Hepatocyte (in vitro differentiated cells): Measurements from ENCODE around the gene ZNF865. TPM values are rescaled to one million over a fixed set of nuclear protein-coding genes. Genes with fewer than 3 reads are reported as not detected.

Experiments used
- DNase-seq: peaks from one replicate; pipeline ENCODE4 v3.0.0-alpha.2; 2016; ENCODE audit warnings: low spot score
- H2AFZ ChIP-seq: fragments of 200-600 bp; sonication (generic); 2 replicates; pipeline ENCODE4 v1.6.0; 2016; ENCODE audit warnings: antibody characterized with exemption, mild to moderate bottlenecking
- H3K27ac ChIP-seq: fragments of 200-600 bp; sonication (generic); 2 replicates; pipeline ENCODE4 v1.5.1; 2016; ENCODE audit warnings: mild to moderate bottlenecking
- H3K27me3 ChIP-seq: fragments of 200-600 bp; sonication (generic); 2 replicates; pipeline ENCODE4 v1.6.1; 2016
- H3K36me3 ChIP-seq: fragments of 200-600 bp; sonication (generic); replicated peaks from 2 replicates; pipeline ENCODE4 v1.5.1; 2016; ENCODE audit warnings: low read depth; ENCODE audit not compliant: insufficient read depth
- H3K4me1 ChIP-seq: fragments of 200-600 bp; sonication (generic); 2 replicates; pipeline ENCODE4 v1.5.1; 2016; ENCODE audit warnings: mild to moderate bottlenecking, moderate library complexity; ENCODE audit not compliant: insufficient read depth
- H3K4me2 ChIP-seq: fragments of 200-600 bp; sonication (generic); 2 replicates; pipeline ENCODE4 v1.6.0; 2016
- H3K4me3 ChIP-seq: fragments of 200-600 bp; sonication (generic); 2 replicates; pipeline ENCODE4 v1.5.1; 2016; ENCODE audit warnings: mild to moderate bottlenecking
- H3K79me2 ChIP-seq: fragments of 200-600 bp; sonication (generic); 2 replicates; pipeline ENCODE4 v1.6.0; 2017; ENCODE audit warnings: mild to moderate bottlenecking
- H3K9me2 ChIP-seq: fragments of 200-600 bp; sonication (generic); replicated peaks from 2 replicates; pipeline ENCODE4 v1.6.0; 2017; ENCODE audit warnings: mild to moderate bottlenecking; ENCODE audit not compliant: insufficient read depth
- H3K9me3 ChIP-seq: fragments of 200-600 bp; sonication (generic); 2 replicates; pipeline ENCODE4 v1.5.1; 2016; ENCODE audit warnings: low read depth, mild to moderate bottlenecking
- H4K20me1 ChIP-seq: fragments of 200-600 bp; sonication (generic); 2 replicates; pipeline ENCODE4 v1.6.0; 2016; ENCODE audit warnings: mild to moderate bottlenecking; ENCODE audit not compliant: insufficient read depth, poor library complexity, severe bottlenecking
- EZH2 ChIP-seq: fragments of 200-600 bp; sonication (generic); IDR thresholded peaks from 2 replicates; pipeline ENCODE4 v1.6.1; 2016; ENCODE audit warnings: antibody characterized with exemption, mild to moderate bottlenecking, borderline replicate concordance
- EZH2phosphoT487 ChIP-seq: fragments of 200-600 bp; sonication (generic); IDR thresholded peaks from one replicate; pipeline ENCODE4 v1.6.1; 2018; ENCODE audit warnings: antibody characterized with exemption, mild to moderate bottlenecking, low read depth, moderate library complexity; ENCODE audit not compliant: unreplicated experiment, severe bottlenecking
- WGBS: methylation state at CpG from one replicate; pipeline ENCODE4 v1.1.6; 2016; ENCODE audit warnings: low lambda C conversion rate; ENCODE audit errors: missing lambda C conversion rate; 5-methylcytosine and 5-hydroxymethylcytosine counted together
- polyA plus RNA-seq: library from polyadenylated mRNA; unstranded; fragments of >200 nt; fragmentation: Nextera tagmentation; extraction: Ambion mirVana; gene quantifications from 2 replicates; pipeline ENCODE4 v1.2.1, GENCODE V29; 2016
- total RNA-seq: library from RNA; depleted of rRNA; stranded (reverse); fragments of >200 nt; gene quantifications from 2 replicates; pipeline ENCODE4 v1.2.3, GENCODE V29; 2014
- TF ChIP-seq, protein P1 (sequence below): fragments of 200-600 bp; sonication (generic); IDR thresholded peaks from 2 replicates; pipeline ENCODE4 v1.5.1; 2016; ENCODE audit warnings: antibody characterized with exemption, mild to moderate bottlenecking; ENCODE audit not compliant: poor library complexity

ZNF865 gene
- total and polyA plus RNA-seq, 2 experiments from 2014 or later: 1.7 to 3.0 TPM

DNA sequence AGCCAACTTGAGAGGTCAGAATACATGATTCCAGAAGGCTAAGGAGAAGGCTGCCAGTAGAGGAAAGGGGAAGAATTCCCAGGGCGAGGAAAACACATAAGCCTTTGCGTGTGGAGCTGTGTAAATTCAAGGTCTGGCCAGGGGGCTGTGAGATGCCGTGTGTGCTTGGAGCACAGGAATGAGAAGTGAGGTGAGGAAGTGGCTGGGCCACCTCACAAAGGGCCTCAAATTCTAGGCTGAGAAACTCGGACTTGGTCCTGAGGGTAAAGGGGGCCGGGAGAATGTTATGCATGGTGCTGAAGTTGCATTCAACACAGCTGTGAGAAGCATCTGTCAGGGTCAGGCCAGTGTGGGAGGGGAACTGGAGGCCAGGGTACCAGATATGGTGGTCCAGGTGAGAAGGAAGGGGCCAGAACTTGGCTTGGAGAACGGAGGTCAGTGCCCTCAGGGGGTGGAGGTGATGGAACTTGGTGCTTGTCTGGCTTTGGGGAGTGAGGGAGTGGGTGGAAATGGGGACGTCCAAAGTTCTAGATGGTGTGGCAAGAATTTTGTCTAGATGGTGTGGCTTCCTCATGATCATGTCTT, 30.5 kb downstream of the ZNF865 start:
- no peak for DNase-seq
- WGBS: 78% methylated on average over 7 of the region's 7 CpGs
- Histone ChIP-seq H3K27ac (peak overlapping the region; percentile 96), H3K27me3 (no peaks in the 10 kb centered on the region), H2AFZ (no peak overlapping the region), H3K4me1 (peaks cover 18% of the 10 kb centered on the region), H3K36me3 (no peaks in the 10 kb centered on the region), H3K9me3 (no peaks in the 10 kb centered on the region), H3K4me2 (peak overlapping the region; percentile 90), H4K20me1 (no peaks in the 10 kb centered on the region), H3K4me3 (peak overlapping the region; percentile 72), H3K9me2 (no peaks in the 10 kb centered on the region), H3K79me2 (peaks cover 59% of the 10 kb centered on the region)
- TF ChIP-seq EZH2phosphoT487 (no peak), EZH2 (no peak)
- TF ChIP-seq, protein P1, sequence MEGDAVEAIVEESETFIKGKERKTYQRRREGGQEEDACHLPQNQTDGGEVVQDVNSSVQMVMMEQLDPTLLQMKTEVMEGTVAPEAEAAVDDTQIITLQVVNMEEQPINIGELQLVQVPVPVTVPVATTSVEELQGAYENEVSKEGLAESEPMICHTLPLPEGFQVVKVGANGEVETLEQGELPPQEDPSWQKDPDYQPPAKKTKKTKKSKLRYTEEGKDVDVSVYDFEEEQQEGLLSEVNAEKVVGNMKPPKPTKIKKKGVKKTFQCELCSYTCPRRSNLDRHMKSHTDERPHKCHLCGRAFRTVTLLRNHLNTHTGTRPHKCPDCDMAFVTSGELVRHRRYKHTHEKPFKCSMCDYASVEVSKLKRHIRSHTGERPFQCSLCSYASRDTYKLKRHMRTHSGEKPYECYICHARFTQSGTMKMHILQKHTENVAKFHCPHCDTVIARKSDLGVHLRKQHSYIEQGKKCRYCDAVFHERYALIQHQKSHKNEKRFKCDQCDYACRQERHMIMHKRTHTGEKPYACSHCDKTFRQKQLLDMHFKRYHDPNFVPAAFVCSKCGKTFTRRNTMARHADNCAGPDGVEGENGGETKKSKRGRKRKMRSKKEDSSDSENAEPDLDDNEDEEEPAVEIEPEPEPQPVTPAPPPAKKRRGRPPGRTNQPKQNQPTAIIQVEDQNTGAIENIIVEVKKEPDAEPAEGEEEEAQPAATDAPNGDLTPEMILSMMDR: no peak

- no peaks in the 10 kb centered on the region for H3K27me3 ChIP-seq
- no peaks in the 10 kb centered on the region for H4K20me1 ChIP-seq
- no peak overlapping the region for H3K27ac ChIP-seq
- H2AFZ ChIP-seq: no peak overlapping the region
- DNase-seq: no peak
- H3K9me3 ChIP-seq: no peaks in the 10 kb centered on the region
- no peaks in the 10 kb centered on the region for H3K9me2 ChIP-seq
- H3K4me1 ChIP-seq: peaks cover 18% of the 10 kb centered on the region
- peaks cover 59% of the 10 kb centered on the region for H3K79me2 ChIP-seq
- peak overlapping the region; percentile 90 for H3K4me2 ChIP-seq
- WGBS: 92% methylated on average over 4 of the region's 4 CpGs
- TF ChIP-seq EZH2 (no peak), EZH2phosphoT487 (no peak)
- TF ChIP-seq, protein P1: no peak
- H3K36me3 ChIP-seq: no peaks in the 10 kb centered on the region
- no peak overlapping the region for H3K4me3 ChIP-seq
Observed at GRCh38 chr19:55636723-55637122, 31.3 kb downstream of the ZNF865 start.

- Histone ChIP-seq H2AFZ (no peak overlapping the region), H4K20me1 (no peaks in the 10 kb centered on the region), H3K9me3 (no peaks in the 10 kb centered on the region), H3K36me3 (no peaks in the 10 kb centered on the region), H3K79me2 (peaks cover 64% of the 10 kb centered on the region), H3K27me3 (no peaks in the 10 kb centered on the region), H3K9me2 (no peaks in the 10 kb centered on the region), H3K4me3 (no peak overlapping the region), H3K27ac (no peak overlapping the region), H3K4me1 (peaks cover 18% of the 10 kb centered on the region), H3K4me2 (no peak overlapping the region)
- TF ChIP-seq, protein P1: no peak
- TF ChIP-seq EZH2phosphoT487 (no peak), EZH2 (no peak)
- no peak for DNase-seq
- 87% methylated on average over 11 of the region's 11 CpGs for WGBS
Observed at GRCh38 chr19:55637534-55637933, 32.1 kb downstream of the ZNF865 start.
